ENCODE data around the gene CDK17.
"Not testable (repeated sequence)": the region's sequence is repeated elsewhere in the genome, so short reads cannot be mapped to it uniquely, and the experiment has no call there.

Gene CDK17

DNA sequence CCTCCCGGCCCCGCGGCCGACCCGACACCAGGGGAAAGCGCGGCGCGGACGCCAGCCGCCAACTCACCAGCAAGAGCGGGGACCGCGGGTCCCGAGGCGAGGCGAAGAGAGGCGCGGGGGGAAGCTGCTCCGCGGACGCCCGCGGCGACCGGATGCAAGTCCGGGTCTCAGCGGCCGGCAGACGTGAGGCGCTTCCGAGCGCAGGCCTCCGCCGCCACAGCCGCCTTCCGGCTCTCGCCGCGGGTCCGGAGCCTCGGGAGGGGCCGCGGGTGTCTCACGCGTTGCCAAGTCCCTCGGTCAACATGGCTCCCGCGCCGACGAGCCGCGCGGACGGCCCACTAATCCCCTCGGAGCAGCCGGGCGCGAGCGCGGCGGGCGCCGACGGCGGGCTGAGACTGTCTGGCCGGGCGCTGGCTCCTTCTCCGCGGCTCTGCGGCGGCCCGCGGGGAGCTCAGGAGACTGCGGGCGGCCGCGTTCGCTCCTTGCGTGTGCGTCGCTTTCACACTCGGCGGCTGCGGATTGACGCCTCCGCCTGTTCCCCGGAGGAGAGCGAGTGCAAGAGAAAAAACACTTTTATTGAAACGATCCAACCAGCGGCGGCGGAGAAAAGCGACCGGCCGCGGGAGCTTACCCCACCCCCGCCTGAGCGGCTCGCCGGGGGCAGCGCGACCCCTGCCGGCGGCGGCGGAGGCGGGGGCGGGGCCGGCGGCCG, at the start of gene CDK17:
Gene CDK17 (minus strand): TSS at position 521 of the 712 bp plus-strand sequence. CDS start 65,603 bp downstream, outside the sequence.
- peak; percentile 90 for DNase-seq

DNA sequence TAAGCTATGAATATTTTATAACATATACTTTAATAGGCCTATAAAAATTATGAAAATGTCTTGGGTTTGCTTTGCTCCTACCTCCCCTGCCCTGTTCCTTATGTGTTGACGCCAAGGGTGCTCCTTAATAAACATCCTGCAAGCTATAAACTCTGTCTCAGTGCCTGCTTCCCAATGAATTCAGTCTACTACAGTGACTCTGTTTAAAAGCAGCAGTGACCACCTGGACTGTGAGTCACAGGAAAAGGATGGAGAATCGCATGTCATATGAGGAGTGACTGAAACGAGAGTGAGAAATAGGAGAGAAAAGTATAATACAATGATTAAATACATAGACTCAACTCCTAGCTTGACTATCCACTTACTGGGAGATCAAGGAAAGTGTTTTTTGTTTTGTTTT, 48.1 kb upstream of the CDK17 start:
- DNase-seq = no peak

DNA sequence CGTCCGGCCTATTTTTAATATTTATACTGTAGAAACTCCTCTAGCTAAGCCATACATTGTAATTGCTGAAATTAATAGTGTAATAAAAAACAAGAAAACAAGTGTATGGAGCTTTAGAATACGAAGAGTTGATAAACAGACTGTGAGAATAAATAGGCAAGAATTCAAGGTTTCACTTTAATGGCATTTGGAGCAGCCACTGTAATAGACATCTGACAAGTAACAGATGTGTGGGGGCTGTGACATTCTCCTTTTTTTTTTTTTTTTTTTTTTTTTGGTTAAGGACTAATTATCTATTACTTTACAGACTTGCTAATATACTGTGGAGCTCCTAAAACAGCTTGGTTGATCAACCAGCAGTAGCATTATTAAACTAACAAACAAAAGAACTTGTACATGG, 47.0 kb upstream of the CDK17 start:
- DNase-seq = no peak

DNA sequence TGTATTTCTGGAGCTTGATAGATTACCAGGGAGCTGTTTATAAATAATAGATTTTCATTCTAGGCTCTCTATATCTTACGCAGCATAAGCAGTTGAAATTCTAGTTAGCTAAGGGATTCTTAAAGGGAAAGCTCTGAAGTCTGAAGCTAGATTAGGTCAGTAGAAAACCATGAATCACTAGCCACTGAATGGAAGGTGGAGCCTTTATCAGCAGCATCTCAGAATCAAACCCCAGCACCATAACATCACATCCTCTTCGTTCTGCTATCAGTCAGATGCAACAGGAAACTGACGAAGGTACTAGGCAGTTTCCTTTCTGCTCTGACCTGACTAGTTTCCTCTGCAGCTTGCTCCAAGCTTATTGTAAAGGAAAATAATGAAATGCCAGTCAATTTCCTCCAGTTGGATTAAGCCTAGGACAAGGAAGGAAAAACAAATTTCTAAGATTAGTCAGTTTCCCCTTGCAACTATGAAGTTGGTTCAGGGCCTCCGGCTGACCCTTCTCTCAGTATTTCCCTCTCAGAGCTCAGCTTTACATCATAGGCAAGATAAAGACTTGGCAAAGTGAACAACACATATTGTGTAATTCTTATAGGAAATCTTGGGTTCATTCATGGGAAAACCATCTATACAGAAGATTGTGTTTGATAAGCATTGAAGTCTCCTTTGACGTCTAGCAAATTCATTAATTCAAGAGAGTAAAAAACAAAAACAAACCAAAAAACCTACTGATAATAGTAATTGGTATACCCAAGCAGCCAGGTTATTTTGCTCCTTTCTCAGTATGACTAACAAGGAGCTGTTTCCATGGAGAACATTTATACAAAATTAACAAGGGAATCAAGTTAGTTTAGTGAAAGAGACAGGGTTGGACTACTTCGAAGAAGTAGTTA, 45.7 kb upstream of the CDK17 start:
- DNase-seq = peak; percentile 54

DNA sequence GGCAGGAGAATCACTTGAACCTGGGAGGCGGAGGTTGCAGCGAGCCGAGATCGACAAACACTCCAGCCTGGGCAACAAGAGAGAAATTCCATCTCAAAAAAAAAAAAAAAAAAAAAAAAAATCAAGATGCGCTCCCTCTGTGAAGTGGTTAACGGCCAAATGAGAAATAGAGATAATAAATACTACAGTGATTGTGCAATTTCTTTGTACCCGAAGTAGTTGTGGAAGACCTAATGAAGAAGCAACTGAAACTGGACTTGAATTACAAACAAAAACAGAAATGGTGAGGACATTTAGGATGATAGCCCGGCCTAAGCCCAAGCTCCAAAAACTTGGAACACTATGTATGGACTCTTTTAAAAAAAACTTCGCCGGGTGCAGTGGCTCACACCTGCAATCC, 44.2 kb upstream of the CDK17 start:
- no peak for DNase-seq

DNA sequence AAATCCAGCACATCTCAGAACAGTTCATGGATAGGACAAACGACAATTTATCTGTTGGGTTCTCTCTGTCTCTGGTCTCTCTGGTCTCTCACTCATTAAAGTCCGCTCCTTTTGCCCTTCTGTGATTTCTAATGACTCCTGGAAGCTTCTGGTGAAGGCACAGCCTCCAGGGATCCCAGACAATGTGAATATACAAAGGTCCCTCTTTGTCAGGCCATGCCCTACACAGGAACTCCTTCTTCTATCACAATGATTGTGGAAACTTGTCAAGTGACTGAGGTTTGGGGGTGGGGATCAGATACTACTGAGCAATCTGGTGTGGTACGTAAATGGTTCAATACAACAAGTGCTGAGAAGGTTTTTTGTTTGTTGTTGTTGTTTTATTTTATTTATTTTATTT, 42.7 kb upstream of the CDK17 start:
- no peak for DNase-seq

DNA sequence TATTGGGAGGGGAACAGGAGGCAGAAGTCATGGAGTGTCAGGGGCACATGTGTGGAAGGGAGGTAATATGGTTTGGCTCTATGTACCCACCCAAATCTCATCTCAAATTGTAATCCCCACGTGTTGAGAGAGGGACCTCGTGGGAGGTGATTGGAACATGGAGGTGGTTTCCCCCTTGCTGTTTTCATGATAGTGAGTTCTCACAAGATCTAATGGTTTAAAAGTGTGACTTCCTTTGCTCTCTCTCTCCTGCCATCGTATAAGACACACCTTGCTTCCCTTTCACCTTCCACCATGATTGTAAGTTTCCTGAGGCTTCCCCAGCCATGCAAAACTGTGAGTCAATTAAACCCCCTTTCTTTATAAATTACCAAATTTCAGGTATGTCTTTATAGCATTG, 41.6 kb upstream of the CDK17 start:
- DNase-seq = no peak

DNA sequence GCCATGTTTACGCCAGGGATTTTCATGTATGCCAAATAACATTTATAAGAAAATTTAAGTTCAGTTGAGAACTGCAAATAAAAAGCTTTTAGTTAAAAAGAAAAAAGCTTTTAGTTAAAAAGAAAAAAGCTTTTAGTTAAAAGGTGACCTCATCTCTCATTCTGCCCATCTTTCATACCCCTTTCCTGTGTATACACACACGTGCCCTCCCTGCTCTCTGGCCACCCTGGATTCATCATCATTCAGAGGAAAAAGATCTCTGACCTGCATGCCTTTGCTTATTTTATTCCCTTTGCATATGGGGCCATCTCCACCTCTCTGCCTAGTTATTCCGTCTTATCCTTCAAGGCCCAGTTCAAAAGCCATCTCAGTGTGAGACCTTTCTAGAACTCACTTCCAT, 38.1 kb upstream of the CDK17 start:
- DNase-seq = no peak

DNA sequence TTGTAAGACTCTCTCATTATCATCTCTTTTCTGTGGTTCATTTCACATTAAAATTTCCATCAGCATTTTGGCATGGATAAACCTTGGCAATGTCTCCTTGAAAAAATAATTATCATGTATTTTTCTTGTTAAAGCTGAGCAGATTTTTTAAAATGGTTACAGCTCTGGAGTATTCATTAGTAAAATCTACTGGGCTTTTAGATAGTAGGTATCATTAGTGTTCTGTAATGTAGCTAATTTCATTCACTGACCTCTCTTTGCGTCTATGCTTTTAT, 36.9 kb upstream of the CDK17 start:
- no peak for DNase-seq

DNA sequence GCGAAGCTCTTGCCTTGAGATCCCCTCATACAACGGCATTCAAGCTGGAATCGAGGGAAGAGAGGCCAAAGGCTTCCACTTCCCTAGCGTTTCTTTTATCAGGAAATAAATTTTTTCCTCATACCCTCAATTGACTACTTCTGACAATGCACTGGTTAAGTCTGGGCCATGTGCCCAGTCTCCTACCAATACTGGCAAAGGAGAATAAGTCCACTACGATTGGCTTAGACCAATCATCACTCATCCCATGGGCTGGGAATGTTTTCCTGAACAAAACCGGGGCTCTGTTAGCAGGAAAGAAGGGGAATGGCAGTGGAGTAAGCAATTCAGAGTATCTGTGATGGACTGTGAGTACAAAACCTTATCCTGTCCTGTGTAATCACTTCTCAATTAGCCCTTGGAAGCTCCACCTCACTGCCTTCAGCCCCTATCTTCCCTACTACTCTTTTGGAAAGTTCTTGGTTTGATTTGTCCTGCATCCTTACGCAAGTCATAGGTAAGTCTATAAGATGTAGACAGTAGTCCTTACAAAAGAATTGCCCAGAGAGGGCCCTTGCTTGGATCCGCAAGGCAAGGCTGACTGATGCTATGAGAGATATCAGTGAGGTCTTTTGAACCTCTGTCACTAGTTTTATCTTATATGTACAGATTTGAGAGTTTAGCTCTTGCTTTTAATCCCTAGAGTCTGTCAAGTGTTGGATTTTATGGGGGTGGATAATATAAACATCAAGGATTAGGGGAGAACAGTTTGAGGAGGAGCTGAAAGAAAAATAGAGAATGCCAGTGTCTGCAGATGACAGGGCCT, 36.3 kb upstream of the CDK17 start:
- DNase-seq = no peak

DNA sequence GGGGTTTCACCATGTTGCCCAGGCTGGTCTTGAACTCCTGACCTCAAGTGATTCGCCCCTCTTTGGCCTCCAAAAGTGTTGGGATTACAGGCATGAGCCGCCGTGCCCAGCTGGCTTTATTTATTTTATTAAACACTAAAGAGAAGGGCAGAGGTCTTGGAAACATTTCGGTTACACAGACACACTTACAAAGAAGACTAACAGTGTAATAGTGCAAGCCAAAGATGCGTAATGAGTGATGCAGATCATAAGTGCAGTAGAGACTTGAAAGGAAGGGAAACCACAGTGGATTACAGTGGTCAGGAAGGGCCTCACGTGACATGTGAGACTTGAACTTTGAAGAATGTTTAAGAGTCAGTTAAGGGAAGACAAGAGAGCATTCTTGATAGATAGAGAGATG, 33.9 kb upstream of the CDK17 start:
- DNase-seq = peak; percentile 72

DNA sequence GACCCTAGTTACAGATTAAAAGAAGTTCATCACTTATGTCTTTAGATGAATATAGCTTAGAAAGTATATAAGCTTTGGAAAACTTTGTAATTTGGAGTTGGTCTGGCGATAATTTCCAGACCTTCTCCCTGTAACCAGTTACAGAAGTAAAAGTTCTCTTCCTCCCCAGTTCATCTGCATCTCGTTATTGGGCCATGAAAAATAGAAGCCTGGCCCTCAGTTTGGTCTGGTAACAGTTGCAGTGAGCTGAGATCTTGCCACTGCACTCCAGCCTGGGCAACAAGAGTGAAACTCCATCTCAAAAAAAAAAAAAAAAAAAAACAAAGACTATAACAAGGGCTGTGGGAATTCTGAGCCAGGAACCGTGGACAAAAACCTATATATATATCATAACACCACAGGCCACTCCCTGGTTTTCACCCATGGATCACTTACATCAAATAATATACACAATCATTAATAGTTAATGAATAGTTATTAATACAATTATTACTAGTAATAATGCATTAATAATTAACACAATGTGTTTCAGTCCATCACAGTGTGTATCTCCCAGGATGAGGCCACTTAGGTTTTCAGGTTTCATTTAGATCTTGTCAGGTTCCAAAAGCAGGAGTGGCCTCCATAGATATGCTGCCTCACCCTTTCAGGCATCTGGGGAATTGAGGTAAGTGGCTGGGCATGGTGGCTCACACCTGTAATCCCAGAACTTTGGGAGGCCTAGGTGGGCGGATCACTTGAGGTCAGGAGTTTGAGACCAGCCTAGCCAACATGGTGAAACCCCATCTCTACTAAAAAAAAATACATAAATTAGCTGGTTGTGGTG, 32.5 kb upstream of the CDK17 start:
- DNase-seq = not testable (repeated sequence)

DNA sequence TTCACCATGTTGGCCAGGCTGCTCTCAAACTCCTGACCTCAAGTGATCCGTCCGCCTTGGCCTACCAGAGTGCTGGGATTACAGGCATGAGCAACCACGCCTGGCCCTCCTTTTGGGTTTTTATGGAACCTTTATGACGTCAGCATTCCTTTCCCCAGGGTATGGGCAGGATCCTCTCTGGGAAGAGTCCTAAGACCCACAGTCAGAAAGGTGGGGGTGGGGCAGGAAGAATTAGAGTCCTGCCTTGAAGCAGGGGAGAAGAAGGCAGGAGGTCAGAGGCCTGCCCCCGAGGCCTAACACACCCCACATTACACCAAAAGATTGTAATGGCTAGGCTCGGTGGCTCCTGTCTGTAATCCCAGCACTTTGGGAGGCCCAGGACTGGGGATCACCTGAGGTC, 30.8 kb upstream of the CDK17 start:
- DNase-seq = no peak

DNA sequence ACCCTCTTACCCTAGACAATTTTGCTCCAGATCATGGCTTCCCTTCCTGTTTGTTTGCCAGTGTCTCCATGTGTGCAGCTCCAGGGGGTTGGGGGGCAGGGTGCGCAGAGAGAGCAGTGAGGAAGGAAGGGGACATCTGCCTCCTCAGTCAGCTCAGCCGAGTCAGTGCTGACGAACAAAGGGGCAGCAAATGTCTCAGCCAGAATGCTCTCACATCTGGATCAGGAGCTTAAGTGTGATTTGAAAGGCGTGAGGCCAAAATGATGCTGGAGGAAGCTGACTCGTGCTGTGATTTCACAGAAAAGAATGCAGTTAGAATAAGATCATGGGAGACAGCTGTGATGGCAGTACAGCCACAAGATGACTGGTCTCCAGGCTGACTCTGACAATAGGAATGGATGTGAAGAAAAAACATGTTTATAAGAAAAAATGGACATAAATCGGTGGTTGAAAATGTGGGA, 27.1 kb upstream of the CDK17 start:
- peak; percentile 62 for DNase-seq

DNA sequence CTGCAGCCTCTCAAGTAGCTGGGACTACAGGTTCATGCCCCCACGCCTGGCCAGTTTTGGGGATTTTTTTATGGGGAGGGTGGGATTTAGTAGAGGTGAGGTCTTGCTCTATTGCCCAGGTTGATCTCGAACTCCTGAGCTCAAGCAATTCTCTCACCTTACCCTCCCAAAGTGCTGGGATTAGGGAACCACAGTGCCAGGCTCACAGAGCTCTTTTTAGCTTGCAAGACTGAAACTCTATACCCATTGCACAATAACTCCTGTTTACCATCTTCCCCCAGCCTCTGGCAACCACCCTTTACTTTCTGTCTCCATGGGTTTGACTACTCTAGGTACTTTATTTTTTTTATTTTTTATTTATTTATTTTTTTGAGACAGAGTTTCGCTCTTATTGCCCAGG, 25.7 kb upstream of the CDK17 start:
- no peak for DNase-seq

DNA sequence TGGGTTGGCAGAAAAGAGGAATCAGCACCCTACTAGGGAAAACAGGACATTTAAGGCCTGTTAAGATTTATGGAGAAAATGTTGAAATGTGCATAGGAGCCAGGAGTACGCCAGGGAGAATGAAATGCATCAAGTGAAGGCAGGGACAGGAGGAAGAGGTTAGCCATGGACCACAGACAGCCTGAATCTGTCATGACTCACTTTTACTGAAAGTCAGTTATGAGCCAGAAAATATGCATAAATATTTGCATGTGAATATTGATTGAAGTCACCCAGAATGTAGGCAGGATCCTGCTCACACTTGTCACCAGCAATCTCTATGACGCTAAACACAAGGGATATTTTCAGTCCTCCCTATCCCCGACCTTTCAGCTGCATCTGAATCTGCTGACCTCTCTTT, 25.1 kb upstream of the CDK17 start:
- peak; percentile 49 for DNase-seq

DNA sequence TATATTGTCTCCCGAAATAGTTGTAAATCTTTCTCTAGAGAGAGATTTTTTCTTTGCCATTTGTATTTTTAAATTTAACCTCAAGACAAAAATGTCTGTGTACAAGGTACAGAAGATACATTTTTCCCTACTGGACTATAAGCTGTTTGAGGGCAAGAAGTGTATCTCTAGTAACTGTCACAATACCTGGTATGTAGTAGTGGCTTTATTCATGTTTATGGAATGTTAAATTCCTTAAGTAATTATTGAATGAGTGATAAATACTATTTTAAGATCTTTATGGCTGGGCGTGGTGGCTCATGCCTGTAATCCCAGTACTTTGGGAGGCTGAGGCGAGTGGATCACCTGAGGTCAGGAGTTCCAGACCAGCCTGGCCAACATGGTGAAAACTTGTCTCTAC, 24.4 kb upstream of the CDK17 start:
- DNase-seq = no peak

DNA sequence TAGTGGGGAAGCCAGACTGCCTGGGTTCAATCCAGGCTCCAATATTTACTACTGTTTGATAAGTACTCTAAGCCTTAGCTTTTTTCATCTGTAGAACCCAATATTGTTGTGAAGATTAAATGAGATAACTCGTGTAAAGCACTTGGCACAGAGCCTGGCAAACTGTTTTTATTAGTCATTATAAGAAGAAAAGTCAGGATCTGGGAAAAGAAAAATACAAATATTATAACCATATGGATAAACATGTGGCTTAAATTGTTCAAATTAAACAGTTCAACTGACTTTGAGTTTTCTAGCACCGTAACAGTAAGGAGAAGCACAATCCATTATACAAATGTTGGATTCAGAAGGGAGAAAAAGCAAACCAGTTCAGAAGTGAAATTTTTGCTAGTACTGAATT, 22.0 kb upstream of the CDK17 start:
- no peak for DNase-seq

DNA sequence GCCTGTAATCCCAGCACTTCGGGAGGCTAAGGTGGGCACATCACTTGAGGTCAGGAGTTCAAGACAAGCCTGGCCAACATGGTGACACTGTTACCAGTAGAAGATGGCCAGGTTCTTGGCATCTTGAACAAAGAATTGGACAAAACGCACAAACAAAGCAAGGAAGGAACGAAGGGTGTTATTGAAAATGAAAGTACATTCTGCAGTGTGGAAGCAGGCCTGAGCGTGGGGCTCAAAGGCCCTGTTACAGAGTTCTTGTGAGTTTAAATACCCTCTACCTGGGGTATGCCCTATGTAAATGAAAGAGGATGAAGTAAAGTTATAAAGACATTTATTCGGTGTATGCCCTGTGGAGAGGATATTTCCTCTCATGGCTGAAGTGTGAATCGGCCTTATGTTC, 20.8 kb upstream of the CDK17 start:
- no peak for DNase-seq

DNA sequence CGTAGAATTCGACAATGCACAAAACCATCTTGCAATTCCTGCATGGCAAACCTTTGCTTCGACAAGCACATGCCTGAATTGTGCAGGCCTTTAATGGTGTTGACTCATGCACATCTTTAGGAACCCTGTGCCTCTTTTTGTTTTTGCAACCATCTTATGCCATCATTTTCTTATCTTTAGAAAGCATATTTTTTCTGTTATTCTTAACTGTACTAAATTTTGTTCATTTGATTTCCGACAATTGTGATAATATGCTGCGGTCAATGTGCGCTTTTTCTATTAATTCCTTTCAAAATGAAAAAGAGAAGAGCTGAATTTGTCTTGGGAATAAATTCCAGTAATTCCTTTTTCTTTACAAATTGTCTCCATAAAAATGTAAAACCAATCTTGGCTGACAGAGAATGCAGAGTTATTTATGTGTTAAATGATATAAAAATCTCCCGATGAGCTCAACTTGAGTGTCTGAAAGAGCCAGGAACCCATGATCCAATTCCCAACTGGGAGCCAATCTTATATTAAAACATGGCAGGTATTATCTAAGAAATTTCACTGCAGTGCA, 20.1 kb upstream of the CDK17 start:
- DNase-seq = no peak

DNA sequence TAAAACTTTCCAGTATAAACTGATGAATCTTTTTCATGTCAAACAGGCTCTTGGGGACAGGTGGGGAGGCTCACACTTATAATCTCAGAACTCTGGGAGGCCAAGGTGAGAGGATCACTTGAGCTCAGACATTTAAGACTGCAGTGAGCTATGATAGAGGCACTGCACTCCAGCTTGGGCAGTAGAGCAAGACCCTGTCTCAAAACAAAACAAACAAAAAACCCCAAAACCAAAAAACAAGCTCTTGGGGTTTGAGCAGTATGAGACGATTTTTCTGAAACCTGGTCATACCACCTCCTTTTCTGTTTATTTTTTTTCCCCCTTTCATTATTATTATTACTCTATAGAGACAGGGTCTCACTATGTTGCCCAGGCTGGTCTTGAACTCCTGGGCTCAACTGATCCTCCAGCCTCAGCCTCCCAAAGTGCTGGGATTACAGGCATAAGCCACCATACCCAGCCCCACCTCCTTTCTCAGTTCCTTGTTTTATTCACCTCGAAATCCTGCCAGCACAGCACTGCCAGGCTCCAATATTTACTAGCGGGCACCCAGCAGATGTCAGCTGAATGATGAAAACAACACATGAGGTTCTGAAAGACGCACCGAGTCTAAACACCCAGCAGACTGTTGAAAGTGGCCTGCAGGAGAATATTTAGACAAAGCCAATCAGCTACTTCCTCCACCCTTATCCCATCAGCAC, 19.5 kb upstream of the CDK17 start:
- DNase-seq = no peak

DNA sequence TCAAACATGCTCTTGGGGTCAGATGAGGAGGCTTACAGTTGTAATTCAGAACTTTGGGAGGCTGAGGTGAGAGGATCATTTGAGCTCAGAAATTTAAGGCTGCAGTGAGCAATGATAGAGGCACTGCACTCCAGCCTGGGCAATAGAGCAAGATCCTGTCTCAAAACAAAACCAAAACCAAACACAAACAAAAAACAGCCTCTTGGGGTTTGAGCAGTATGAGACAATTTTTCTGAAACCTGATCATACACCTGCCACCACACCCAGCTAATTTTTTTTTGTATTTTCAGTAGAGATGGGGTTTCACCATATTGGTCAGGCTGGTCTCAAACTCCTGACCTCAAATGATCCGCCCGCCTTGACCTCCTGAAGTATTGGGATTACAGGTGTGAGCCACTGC, 17.4 kb upstream of the CDK17 start:
- DNase-seq = not testable (repeated sequence)
